Adipose tissue (tissue), 3 donors: Measurements from ENCODE around the gene TNFSF12. TPM values are rescaled to one million over a fixed set of nuclear protein-coding genes. Genes with fewer than 3 reads are reported as not detected.

ENCODE experiments used
- H3K27ac ChIP-seq: one replicate; pipeline ENCODE4 v1.5.1; 2013; ENCODE audit warnings: low read depth, low read length
- WGBS, 3 donors: extraction: QIAGEN DNeasy Blood & Tissue Kit; methylation state at CpG; one replicate each; pipeline ENCODE4 v1.1.7; 2013; 5-methylcytosine and 5-hydroxymethylcytosine counted together
- polyA plus RNA-seq, 3 donors: library from polyadenylated mRNA; stranded (reverse); fragments of 200-250 nt; gene quantifications; one replicate each; pipeline ENCODE4 v1.2.3, GENCODE V29; 2013
- donor health status: healthy with polysubstance abuse.
- donor health status: Bipolar disorder and iron deficiency.
- donor health status: healthy.

The TNFSF12 gene
- polyA plus RNA-seq, 3 donors: 19.6 to 100 (median 49.9) TPM

- H3K27ac ChIP-seq: no peak overlapping the region
- 74 to 86% (median 75%) methylated on average over 3 of the region's 3 CpGs for WGBS, 3 donors
These were observed 10.8 kb upstream of the TNFSF12 start for GRCh38 chr17:7538050-7538449.

- 67 to 84% (median 79%) methylated on average over 11 of the region's 11 CpGs for WGBS, 3 donors
- H3K27ac ChIP-seq: no peak overlapping the region
These were observed 9.8 kb upstream of the TNFSF12 start for GRCh38 chr17:7538891-7539545.

GRCh38 chr17:7541074-7541621 is 7.7 kb upstream of the TNFSF12 start:
- whole genome bisulfite sequencing, 3 donors: 84 to 97% (median 96%) methylated on average over 9 of the region's 9 CpGs
- no peak overlapping the region for H3K27ac ChIP-seq

GRCh38 chr17:7544911-7545310 is 3.9 kb upstream of the TNFSF12 start:
- no peak overlapping the region for H3K27ac ChIP-seq
- 52 to 67% (median 60%) methylated on average over 6 of the region's 6 CpGs for WGBS, 3 donors

DNA sequence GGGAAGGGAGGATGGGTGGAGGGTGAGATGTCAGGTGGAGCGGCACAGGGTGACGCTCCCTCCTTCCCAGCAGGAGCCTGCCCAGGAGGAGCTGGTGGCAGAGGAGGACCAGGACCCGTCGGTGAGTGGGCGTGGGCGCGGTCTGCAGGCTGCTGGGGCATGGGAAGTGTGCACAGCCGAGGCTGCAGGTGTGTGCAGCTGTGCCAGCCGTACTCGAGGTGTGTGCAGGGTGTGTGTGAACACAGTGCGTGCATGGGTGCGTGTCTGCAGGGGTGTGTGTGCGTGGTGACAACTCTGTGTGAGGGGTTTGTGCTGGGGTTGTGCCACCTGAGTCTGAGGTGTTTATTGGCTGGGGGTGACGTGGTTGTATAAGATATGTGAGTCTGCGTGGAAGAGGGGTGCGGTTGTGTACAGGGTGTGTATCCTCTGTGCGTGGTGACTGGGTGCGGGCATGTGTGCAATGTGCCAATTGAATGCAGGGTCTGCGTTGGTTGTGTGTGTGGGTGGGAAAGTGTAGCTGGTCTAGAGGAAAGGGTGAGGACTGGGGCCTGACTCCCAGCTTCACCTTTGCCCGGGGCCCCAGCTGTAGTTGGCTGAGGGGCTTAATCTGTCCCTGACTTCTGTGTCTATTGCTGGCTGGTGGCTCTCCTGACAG is 670 bp downstream of the TNFSF12 start:
- no peak overlapping the region for H3K27ac ChIP-seq
- 26 to 36% (median 30%) methylated on average over 20 of the region's 20 CpGs for WGBS, 3 donors

- 61 to 68% (median 61%) methylated on average over 6 of the region's 6 CpGs for WGBS, 3 donors
- H3K27ac ChIP-seq: no peak overlapping the region
These were observed 1.5 kb downstream of the TNFSF12 start for GRCh38 chr17:7550344-7550743.

DNA sequence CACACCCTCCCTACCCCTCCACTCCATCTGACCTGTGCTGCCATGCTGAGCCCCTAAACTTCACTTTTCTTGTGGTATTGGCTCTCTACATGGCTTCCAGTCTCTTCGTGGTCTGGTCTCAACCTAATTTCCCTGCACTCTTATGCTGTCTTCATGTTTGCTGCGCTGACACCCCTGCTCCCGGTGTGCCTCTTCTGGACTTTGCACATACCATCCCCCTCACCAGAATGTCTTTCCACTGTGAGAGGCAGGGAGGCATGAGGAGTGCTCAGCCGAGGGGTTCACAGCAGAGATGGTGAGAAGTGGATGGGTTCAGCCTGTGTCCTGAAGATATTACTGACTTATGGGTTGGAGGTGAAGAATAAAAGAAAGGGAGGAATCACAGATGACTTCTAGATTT is 2.5 kb downstream of the TNFSF12 start:
- no peak overlapping the region for H3K27ac ChIP-seq

DNA sequence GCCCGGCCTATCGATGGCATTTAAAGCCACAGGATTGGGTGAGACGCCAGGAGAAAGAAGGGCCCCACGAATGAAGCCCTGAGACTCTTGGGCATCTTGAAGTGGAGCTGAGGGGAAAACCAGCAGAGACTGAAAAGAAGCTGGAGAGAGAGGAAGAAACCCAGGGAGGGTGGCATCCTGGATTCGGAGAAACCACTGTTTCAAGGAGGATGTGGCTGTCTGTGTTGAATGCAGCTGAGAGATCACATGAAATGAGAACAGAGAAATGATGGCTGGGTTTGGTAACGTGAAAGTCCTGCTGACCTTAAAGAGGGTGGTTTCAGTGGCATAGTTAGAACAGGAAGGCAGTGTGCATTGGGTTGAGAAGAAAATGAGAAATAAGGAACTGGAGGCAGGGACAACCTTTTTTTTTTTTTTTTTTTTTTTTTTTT is 3.8 kb downstream of the TNFSF12 start:
- no peak overlapping the region for H3K27ac ChIP-seq
- WGBS, 3 donors: 50 to 82% (median 63%) methylated on average over 6 of the region's 6 CpGs

More for the DNA sequence above, 2.5 kb downstream of the TNFSF12 start:
- WGBS, 3 donors: 82 to 87% (median 86%) methylated on average over 4 of the region's 4 CpGs

DNA sequence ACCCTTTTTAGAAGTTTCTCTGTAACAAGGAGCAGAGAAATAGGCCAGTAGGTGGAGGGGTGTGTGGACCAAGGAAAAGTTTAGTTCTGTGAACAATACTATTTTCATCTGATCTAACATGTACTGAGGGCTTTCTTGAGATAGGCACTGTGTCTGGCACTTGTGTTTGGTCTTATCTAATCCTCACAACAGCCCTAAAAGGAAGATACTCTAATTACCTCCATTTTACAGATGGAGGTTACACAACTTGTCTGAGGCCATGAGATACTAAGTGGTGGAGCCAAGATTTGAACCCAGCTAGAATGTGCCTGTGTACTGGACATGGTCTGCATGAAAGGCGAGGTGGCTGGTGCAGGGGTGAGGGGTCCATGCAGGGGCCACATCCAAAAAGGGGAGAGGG is 4.5 kb downstream of the TNFSF12 start:
- H3K27ac ChIP-seq: no peak overlapping the region
- WGBS, 3 donors: 95 to 100% (median 100%) methylated on average over 1 of the region's 1 CpG

GRCh38 chr17:7555320-7555948 is 6.6 kb downstream of the TNFSF12 start:
- 65 to 77% (median 69%) methylated on average over 10 of the region's 10 CpGs for WGBS, 3 donors
- no peak overlapping the region for H3K27ac ChIP-seq

DNA sequence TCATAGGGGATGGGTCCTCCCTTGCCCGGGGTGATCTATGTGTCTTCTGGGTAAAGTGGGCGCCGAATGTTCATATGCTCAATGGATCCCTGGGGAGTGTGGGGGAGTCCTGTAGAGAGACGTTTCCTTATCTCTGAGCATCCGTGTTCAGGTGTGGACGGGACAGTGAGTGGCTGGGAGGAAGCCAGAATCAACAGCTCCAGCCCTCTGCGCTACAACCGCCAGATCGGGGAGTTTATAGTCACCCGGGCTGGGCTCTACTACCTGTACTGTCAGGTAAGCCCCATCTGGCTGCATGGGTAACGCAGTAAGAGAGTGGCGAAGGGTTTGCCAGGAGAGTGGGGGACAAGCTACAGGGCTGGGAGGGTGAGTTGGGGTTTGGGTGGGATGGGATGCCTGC is 7.8 kb downstream of the TNFSF12 start:
- WGBS, 3 donors: 82 to 86% (median 83%) methylated on average over 12 of the region's 12 CpGs
- no peak overlapping the region for H3K27ac ChIP-seq

- H3K27ac ChIP-seq: no peak overlapping the region
- WGBS, 3 donors: 59 to 66% (median 60%) methylated on average over 19 of the region's 19 CpGs
These were observed 8.4 kb downstream of the TNFSF12 start for GRCh38 chr17:7557147-7557764.

- WGBS, 3 donors: 2 to 5% (median 3%) methylated on average over 21 of the region's 21 CpGs
- peak overlapping the region; percentile 90 for H3K27ac ChIP-seq
These were observed 9.1 kb downstream of the TNFSF12 start for GRCh38 chr17:7557775-7558543.

DNA sequence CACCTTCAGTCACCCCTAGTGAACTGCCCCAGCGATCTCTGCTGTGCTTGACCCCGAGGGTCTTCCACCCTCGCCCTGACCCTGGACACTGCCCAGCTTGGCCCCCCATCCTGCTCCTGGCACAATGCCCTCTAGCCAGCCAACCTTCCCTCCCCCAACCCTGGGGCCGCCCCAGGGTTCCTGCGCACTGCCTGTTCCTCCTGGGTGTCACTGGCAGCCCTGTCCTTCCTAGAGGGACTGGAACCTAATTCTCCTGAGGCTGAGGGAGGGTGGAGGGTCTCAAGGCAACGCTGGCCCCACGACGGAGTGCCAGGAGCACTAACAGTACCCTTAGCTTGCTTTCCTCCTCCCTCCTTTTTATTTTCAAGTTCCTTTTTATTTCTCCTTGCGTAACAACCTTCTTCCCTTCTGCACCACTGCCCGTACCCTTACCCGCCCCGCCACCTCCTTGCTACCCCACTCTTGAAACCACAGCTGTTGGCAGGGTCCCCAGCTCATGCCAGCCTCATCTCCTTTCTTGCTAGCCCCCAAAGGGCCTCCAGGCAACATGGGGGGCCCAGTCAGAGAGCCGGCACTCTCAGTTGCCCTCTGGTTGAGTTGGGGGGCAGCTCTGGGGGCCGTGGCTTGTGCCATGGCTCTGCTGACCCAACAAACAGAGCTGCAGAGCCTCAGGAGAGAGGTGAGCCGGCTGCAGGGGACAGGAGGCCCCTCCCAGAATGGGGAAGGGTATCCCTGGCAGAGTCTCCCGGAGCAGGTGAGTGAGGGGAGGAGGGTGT is 9.9 kb downstream of the TNFSF12 start, which contains the start of gene TNFSF13:
Gene TNFSF13 (plus strand): TSS at position 207 of the 776 bp plus-strand sequence. CDS start 290 bp downstream, at position 497.
- H3K27ac ChIP-seq: peak within 1 kb of the TSS; percentile 90
- 10 to 16% (median 12%) methylated on average over 16 of the region's 16 CpGs for WGBS, 3 donors

DNA sequence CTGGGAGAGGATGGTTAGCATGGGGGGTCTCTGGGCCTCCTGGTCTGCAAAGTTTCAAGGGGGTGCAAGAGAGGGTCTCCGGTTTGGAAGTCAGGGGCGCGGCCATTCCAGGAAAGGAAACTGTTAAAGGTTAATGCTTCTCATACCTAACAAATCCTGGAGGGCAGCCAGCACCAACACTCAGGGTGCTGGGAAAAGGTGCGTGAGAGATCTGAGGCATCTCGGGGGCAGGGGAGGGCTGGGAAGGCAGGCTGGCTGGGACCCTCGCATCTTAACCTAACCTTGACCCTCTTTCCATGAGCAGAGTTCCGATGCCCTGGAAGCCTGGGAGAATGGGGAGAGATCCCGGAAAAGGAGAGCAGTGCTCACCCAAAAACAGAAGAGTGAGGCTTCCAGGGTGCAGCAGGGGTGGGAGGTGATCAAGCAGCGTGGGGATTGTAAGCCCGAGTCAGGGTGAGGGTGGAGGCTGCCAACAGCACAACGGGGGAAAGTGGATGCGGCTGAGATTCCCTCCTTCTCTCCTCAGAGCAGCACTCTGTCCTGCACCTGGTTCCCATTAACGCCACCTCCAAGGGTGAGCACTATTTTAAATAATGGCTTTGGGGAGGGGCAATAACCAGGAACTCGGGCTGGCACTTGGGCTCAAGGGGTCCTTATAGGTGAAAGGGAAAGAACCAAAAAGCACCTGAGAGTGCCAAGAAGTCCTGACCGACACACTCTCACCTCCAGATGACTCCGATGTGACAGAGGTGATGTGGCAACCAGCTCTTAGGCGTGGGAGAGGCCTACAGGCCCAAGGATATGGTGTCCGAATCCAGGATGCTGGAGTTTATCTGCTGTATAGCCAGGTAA is 10.7 kb downstream of the TNFSF12 start:
- H3K27ac ChIP-seq: no peak overlapping the region
- 22 to 64% (median 48%) methylated on average over 18 of the region's 18 CpGs for WGBS, 3 donors

DNA sequence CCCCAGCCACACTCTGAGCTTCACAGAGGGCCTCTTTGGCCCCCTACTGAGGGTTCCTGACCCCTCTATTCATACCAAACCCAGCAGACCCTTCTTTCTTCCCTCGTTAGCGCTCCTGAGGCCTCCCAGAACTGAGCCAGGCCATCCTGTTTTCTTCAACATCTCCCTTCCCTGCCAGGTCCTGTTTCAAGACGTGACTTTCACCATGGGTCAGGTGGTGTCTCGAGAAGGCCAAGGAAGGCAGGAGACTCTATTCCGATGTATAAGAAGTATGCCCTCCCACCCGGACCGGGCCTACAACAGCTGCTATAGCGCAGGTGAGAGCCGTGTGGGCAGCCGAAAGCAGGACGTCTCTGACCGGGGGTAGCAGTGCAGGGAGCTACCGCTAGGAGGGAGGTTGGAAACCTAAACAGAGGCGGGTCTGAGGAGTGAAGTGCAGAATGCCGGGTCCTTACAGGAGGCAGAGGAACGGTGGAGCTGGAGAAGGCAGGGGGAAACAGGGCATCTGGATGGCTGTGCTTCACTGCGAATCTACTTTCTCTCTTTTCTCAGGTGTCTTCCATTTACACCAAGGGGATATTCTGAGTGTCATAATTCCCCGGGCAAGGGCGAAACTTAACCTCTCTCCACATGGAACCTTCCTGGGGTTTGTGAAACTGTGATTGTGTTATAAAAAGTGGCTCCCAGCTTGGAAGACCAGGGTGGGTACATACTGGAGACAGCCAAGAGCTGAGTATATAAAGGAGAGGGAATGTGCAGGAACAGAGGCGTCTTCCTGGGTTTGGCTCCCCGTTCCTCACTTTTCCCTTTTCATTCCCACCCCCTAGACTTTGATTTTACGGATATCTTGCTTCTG is 11.5 kb downstream of the TNFSF12 start:
- 20 to 36% (median 33%) methylated on average over 22 of the region's 22 CpGs for WGBS, 3 donors
- no peak overlapping the region for H3K27ac ChIP-seq
